ENCODE measurements around the gene CTNNA3.

The CTNNA3 gene

DNA sequence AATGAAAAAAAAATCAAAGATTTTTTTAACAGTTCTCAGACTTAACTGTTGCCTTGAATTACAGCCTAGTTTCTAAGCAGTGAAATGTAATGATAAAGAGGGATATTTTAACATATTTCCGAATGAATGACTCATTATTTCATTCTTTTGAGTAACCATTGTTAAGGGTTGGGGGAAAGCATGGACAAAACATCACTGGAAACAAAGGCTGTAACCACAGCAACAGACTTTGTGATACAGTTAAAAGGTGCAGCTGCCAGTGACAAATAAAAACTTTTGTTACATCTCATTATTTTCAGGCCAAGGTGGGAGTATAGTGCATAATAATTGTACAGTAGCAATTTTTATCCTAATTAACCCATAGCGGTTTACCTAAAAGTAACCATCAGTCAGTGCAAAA lies 597.5 kb downstream of the CTNNA3 start:
- Histone ChIP-seq H3K9me3 (ENCODE audit: control insufficient read depth, insufficient read depth, low read depth, low read length) (no peaks in the 10 kb centered on the region), H3K4me1 (ENCODE audit: control insufficient read depth, insufficient read depth, low read length) (peaks cover 3% of the 10 kb centered on the region; the same call in 1 of the 2 replicates), H3K4me3 (ENCODE audit: low read depth, low read length) (no peak overlapping the region), H3K27ac (ENCODE audit: extremely low read depth, low read depth, low read length) (no peak overlapping the region), H3K36me3 (ENCODE audit: control insufficient read depth in 2 of 2, insufficient read depth in 1 of 2, low read length in 2 of 2) (no peaks in the 10 kb centered on the region)
- TF ChIP-seq ZNF660 (tag by site-specific recombination; IDR thresholded peaks at IDR 0.05) (no peak), ZNF76 (tag by site-specific recombination; IDR thresholded peaks at IDR 0.05; ENCODE audit: borderline replicate concordance, low read depth) (no peak), REPIN1 (tag by site-specific recombination; IDR thresholded peaks at IDR 0.05; ENCODE audit: low read depth) (no peak), KLF9 (tag by site-specific recombination; IDR thresholded peaks at IDR 0.05; ENCODE audit: low read depth) (no peak), KLF7 (tag by site-specific recombination; IDR thresholded peaks at IDR 0.05; ENCODE audit: borderline replicate concordance) (no peak), ZNF274 (IDR thresholded peaks at IDR 0.05; ENCODE audit: low read length) (no peak), ZNF274 (tag by site-specific recombination; IDR thresholded peaks at IDR 0.05; ENCODE audit: borderline replicate concordance) (no peak), ZNF629 (tag by site-specific recombination; IDR thresholded peaks at IDR 0.05) (no peak), ZNF221 (tag by site-specific recombination; IDR thresholded peaks at IDR 0.05; ENCODE audit: borderline replicate concordance) (no peak), ZNF624 (tag by site-specific recombination; IDR thresholded peaks at IDR 0.05) (no peak), ZNF596 (tag by site-specific recombination; IDR thresholded peaks at IDR 0.05) (no peak), ZEB2 (tag by site-specific recombination; IDR thresholded peaks at IDR 0.05) (no peak), ZSCAN23 (tag by site-specific recombination; IDR thresholded peaks at IDR 0.05) (no peak), ZNF239 (tag by site-specific recombination; IDR thresholded peaks at IDR 0.05) (no peak), ZNF48 (tag by site-specific recombination; IDR thresholded peaks at IDR 0.05) (no peak)
- TF ChIP-seq, protein P1, sequence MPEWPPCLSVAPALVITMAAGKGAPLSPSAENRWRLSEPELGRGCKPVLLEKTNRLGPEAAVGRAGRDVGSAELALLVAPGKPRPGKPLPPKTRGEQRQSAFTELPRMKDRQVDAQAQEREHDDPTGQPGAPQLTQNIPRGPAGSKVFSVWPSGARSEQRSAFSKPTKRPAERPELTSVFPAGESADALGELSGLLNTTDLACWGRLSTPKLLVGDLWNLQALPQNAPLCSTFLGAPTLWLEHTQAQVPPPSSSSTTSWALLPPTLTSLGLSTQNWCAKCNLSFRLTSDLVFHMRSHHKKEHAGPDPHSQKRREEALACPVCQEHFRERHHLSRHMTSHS (tag by site-specific recombination; IDR thresholded peaks at IDR 0.05), result no peak
- TF ChIP-seq, protein P2, sequence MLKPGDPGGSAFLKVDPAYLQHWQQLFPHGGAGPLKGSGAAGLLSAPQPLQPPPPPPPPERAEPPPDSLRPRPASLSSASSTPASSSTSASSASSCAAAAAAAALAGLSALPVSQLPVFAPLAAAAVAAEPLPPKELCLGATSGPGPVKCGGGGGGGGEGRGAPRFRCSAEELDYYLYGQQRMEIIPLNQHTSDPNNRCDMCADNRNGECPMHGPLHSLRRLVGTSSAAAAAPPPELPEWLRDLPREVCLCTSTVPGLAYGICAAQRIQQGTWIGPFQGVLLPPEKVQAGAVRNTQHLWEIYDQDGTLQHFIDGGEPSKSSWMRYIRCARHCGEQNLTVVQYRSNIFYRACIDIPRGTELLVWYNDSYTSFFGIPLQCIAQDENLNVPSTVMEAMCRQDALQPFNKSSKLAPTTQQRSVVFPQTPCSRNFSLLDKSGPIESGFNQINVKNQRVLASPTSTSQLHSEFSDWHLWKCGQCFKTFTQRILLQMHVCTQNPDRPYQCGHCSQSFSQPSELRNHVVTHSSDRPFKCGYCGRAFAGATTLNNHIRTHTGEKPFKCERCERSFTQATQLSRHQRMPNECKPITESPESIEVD (tag by site-specific recombination; IDR thresholded peaks at IDR 0.05), result no peak
- TF ChIP-seq, protein P3, sequence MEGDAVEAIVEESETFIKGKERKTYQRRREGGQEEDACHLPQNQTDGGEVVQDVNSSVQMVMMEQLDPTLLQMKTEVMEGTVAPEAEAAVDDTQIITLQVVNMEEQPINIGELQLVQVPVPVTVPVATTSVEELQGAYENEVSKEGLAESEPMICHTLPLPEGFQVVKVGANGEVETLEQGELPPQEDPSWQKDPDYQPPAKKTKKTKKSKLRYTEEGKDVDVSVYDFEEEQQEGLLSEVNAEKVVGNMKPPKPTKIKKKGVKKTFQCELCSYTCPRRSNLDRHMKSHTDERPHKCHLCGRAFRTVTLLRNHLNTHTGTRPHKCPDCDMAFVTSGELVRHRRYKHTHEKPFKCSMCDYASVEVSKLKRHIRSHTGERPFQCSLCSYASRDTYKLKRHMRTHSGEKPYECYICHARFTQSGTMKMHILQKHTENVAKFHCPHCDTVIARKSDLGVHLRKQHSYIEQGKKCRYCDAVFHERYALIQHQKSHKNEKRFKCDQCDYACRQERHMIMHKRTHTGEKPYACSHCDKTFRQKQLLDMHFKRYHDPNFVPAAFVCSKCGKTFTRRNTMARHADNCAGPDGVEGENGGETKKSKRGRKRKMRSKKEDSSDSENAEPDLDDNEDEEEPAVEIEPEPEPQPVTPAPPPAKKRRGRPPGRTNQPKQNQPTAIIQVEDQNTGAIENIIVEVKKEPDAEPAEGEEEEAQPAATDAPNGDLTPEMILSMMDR (tag by site-specific recombination; IDR thresholded peaks at IDR 0.05), result no peak
- ChIA-PET POLR2A (no interaction called here), CTCF (interaction anchor here (0.6 kb wide), 1 partner anchor 1178 kb away, joined by 3 read pairs; no protein-coding TSS in a partner anchor)

DNA sequence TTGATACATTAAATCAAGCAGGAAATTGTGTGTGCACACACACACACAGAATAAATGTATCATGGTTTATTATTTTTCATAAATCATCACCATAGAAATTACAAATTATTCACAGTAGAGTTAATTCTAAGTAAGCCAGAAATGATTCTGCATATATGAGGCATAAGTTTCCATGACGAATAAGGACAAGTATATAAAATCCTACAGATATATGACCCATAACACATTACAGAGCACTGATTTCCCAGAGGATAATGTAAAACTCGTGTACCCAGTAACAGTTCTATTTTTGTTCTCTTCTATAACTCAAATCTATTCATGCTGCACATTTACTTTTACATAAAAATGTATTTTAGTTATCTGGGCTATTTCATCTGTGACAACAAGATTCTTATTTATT lies 600.5 kb downstream of the CTNNA3 start:
- Histone ChIP-seq H3K4me1 (ENCODE audit: control insufficient read depth, insufficient read depth, low read length) (peaks cover 3% of the 10 kb centered on the region; the same call in 1 of the 2 replicates), H3K36me3 (ENCODE audit: control insufficient read depth in 2 of 2, insufficient read depth in 1 of 2, low read length in 2 of 2) (no peaks in the 10 kb centered on the region), H3K27ac (ENCODE audit: extremely low read depth, low read depth, low read length) (no peak overlapping the region), H3K9me3 (ENCODE audit: control insufficient read depth, insufficient read depth, low read depth, low read length) (no peaks in the 10 kb centered on the region), H3K4me3 (ENCODE audit: low read depth, low read length) (no peak overlapping the region)
- ChIA-PET POLR2A (no interaction called here), CTCF (no interaction called here)
- TF ChIP-seq ZNF660 (tag by site-specific recombination; IDR thresholded peaks at IDR 0.05), result no peak
- no peak for TF ChIP-seq ZBTB48 (tag by site-specific recombination; IDR thresholded peaks at IDR 0.05)
- no peak for TF ChIP-seq ZFP3 (tag by site-specific recombination; IDR thresholded peaks at IDR 0.05; ENCODE audit: low read depth)
- TF ChIP-seq ZNF341 (tag by site-specific recombination; IDR thresholded peaks at IDR 0.05; ENCODE audit: low read depth), result no peak
